Brain microvascular endothelial cell (primary cell): ENCODE measurements around the gene NOTCH1.

Experiments used
- DNase-seq: peaks from one replicate; pipeline ENCODE4 v3.0.0-alpha.2; 2020
- H3K27ac ChIP-seq: fragments of 250-450 bp; sonication (Bioruptor Pico); 2 replicates; pipeline ENCODE4 v1.5.1; 2020; ENCODE audit warnings: mild to moderate bottlenecking, moderate library complexity
- H3K27me3 ChIP-seq: fragments of 250-450 bp; sonication (Bioruptor Pico); replicated peaks from 2 replicates; pipeline ENCODE4 v1.5.1; 2020; ENCODE audit warnings: mild to moderate bottlenecking
- H3K36me3 ChIP-seq: fragments of 250-450 bp; sonication (Bioruptor Pico); replicated peaks from 2 replicates; pipeline ENCODE4 v1.5.1; 2020; ENCODE audit warnings: mild to moderate bottlenecking
- H3K4me3 ChIP-seq: 2 replicates; pipeline ENCODE4 v1.5.1; 2011; ENCODE audit warnings: low read depth, mild to moderate bottlenecking, control low read depth, low read length, moderate library complexity
- CTCF ChIP-seq: IDR thresholded peaks from 2 replicates; pipeline ENCODE4 v1.5.1; 2011; ENCODE audit warnings: low read depth, mild to moderate bottlenecking, moderate library complexity, low read length, control low read depth, inconsistent platforms; ENCODE audit errors: missing control alignments
- in situ Hi-C: cut with HindIII; loops from 2 replicates; pipeline ENCODE4 v1.10.0; 2017; ENCODE audit warnings: low sequenced_read_pairs, low pct_ligation_motif_present

Gene NOTCH1

GRCh38 chr9:136502940-136503550, 42.8 kb downstream of the NOTCH1 start:
- no peak overlapping the region for H3K27ac ChIP-seq
- peaks cover 54% of the 10 kb centered on the region for H3K36me3 ChIP-seq
- no peak overlapping the region for H3K4me3 ChIP-seq
- DNase-seq = no peak
- no peak for TF ChIP-seq CTCF
- in situ Hi-C loops = no loop called here
- no peaks in the 10 kb centered on the region for H3K27me3 ChIP-seq

- Histone ChIP-seq H3K27me3 (no peaks in the 10 kb centered on the region), H3K36me3 (peaks cover 49% of the 10 kb centered on the region), H3K27ac (no peak overlapping the region), H3K4me3 (no peak overlapping the region)
- no peak for TF ChIP-seq CTCF
- DNase-seq = no peak
- in situ Hi-C loops = no loop called here
Observed at GRCh38 chr9:136502196-136502595, 43.7 kb downstream of the NOTCH1 start.

- no peak for TF ChIP-seq CTCF
- no peaks in the 10 kb centered on the region for H3K27me3 ChIP-seq
- no peak overlapping the region for H3K4me3 ChIP-seq
- H3K27ac ChIP-seq = no peak overlapping the region
- peaks cover 48% of the 10 kb centered on the region for H3K36me3 ChIP-seq
- DNase-seq = no peak
- in situ Hi-C loops = no loop called here
Observed at GRCh38 chr9:136501686-136502085, 44.2 kb downstream of the NOTCH1 start.

- Histone ChIP-seq H3K36me3 (peaks cover 50% of the 10 kb centered on the region), H3K4me3 (no peak overlapping the region), H3K27ac (no peak overlapping the region), H3K27me3 (no peaks in the 10 kb centered on the region)
- no peak for TF ChIP-seq CTCF
- in situ Hi-C loops = no loop called here
- no peak for DNase-seq
Observed at GRCh38 chr9:136499935-136500910, 45.6 kb downstream of the NOTCH1 start.

- Histone ChIP-seq H3K4me3 (no peak overlapping the region), H3K27me3 (no peaks in the 10 kb centered on the region), H3K36me3 (peaks cover 42% of the 10 kb centered on the region), H3K27ac (no peak overlapping the region)
- no peak for TF ChIP-seq CTCF
- in situ Hi-C loops = no loop called here
- no peak for DNase-seq
Observed at GRCh38 chr9:136499071-136499934, 46.5 kb downstream of the NOTCH1 start.
